ENCODE results near the gene AQP7. TPM values are rescaled to one million over a fixed set of nuclear protein-coding genes. Genes with fewer than 3 reads are reported as not detected.
"Not testable (repeated sequence)": the region's sequence is repeated elsewhere in the genome, so short reads cannot be mapped to it uniquely, and the experiment has no call there.

Gene AQP7
- total RNA-seq, 1 donor = not detected

DNA sequence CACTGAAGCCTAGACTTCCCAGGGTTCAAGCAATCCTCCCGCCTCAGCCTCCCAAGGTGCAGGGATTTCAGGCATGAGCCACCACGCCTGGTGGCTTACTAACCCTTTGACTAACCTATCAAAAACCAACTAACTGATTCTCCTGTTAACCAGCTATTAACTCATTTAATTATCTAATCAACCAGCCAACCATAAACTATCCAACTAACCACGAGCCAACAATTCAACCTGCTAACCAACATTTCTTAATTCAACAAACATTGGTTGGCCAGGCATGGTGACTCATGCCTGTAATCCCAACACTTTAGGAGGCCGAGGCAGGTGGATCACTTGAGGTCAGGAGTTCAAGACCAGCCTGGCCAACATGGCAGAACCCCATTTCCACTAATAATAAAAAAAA, 3.3 kb downstream of the AQP7 start:
- not testable (repeated sequence) for DNase-seq (ENCODE audit: low read depth in 2 of 3, low spot score in 2 of 3)

GRCh38 chr9:33397801-33398200, 4.6 kb downstream of the AQP7 start:
- not testable (repeated sequence) for DNase-seq (ENCODE audit: low read depth in 2 of 3, low spot score in 2 of 3)

DNA sequence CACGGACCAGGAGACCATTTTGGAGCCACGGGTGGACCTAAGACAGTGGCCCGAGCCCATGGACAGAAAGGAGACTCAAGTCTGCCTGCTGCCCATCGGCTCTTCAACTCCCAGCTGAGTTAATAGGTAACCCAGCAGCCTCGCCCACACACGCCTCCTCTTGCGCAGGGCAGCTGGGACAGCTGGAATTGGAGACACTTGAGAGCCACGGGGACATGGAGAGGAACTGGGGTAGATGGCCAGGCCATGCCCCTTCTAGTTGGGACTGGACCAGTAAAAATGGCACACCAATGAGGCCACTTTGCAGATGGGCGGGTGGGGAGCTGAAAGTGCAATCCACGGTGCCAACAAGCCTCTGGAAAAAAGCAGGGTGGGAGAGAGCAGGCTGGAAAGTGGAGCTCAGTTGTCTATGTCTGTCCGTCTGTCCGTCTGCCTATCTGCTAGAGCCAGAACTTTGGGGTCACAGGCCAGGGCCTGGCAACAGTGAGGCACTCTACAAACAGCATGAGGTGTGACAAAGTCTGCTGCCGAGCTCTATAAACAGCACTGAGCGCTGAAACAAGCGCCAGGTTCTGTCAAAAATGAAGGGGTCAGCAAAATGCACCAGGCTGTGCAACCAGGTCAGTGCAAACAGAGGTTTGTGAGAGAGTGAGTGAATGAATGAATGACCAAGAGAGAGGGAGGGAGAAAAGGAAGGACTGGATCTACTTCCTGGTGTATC, 7.0 kb downstream of the AQP7 start:
- not testable (repeated sequence) for DNase-seq (ENCODE audit: low read depth in 2 of 3, low spot score in 2 of 3)

- not testable (repeated sequence) for DNase-seq (ENCODE audit: low read depth in 2 of 3, low spot score in 2 of 3)
Measured at GRCh38 chr9:33393986-33394385, 8.4 kb downstream of the AQP7 start.

DNA sequence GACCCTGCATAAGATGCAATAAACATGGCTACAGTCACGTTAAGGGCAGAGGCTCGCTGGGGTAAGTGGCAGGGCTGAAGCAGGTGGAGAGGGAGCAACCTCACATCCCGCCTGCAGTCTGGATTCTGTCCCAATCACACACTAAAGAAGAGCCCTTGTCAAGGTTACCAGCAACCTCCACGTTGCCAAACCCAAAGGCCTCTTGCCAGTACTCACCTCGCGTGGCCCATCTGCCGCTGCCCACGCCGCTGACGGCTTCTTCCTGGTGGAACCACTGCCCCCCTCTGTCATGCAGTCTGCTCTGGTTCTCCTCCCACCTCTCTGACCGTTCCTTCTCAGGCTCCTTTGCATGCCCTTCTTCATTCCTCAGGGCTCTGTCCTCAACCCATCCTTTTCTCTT, 8.8 kb downstream of the AQP7 start:
- DNase-seq (ENCODE audit: low read depth in 2 of 3, low spot score in 2 of 3) = no peak

DNA sequence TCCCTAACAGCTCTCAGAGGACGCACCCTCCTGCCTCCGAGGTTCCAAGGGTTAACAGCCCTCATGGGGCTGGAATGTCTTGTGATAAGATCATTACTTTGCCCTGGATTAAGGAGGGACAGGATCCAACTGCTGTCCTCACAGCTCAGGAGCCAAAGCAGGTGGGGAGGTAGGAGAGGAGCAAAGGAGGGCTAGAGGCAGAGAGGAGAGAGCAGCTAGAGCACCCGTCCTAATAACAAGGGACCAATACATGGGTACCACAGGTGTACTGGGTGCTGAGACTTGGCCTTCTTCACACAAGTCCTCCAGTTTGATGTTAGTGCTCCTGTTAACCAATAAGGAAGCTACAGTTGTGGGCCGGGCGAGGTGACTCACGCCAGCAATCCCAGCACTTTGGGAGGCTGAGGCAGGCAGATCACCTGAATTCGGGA, 9.8 kb downstream of the AQP7 start:
- not testable (repeated sequence) for DNase-seq (ENCODE audit: low read depth in 2 of 3, low spot score in 2 of 3)

- DNase-seq (ENCODE audit: low read depth in 2 of 3, low spot score in 2 of 3) = not testable (repeated sequence)
Measured at GRCh38 chr9:33391111-33391771, 11.1 kb downstream of the AQP7 start.

DNA sequence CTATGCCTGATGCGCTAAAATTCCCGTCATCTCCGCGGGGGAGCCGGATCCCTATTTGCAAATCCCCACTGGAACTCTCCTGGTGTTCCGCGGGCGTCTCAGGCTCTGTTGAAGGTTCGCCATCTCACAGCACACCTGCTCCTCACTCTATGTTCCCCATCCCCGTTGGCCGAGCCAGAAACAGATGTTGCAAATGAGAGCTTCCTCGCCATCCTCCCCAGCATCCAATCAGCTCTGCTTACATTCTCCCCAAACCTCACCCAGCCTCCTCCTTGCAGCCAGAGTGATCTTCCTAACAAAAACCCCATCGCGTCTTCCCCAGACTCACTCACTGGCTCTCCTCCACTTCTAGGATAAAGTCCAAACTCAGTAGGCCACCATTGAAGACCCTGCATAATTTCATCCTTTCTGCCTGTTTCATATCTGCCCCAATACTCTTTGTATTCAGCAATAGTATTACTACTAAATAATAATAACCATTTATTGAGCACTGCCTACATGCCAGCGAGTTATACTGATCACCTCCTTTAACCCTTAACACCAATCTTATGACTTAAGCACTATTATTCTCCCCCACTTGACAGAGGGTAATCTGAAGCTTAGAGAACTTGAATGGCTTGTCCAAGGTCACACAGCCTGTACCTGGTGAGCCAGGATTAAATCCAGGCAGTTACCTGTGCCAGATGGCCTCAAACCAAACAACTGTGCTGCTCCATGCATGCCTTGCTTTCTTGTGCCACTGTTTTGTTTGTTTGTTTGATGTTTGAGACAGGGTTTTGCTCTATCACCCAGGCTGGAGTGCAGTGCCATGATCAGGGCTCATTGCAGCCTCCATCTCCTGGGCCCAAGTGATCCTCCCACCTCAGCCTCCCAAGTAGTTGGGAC, 14.0 kb downstream of the AQP7 start:
- no peak for DNase-seq (ENCODE audit: low read depth in 2 of 3, low spot score in 2 of 3)

DNA sequence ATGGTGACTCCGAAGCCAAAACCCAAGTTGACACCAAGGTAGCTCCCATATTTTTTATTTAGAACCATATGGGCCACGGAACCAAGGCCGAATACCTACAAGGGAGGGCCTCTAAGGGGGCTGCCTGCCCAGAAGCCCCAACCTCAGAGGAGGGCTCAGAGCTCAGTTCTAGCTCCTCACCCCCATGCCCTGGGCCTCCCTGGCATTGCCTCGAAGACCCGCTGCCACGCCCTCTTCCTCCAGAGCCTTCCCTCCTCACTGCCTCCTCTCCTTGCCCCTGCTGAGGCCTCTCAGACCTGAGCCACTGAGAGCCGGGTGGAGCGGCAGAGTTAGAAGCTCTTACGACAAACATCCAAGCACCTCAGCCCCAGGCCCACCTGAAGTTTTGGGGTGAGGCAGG, 15.4 kb downstream of the AQP7 start:
- not testable (repeated sequence) for DNase-seq (ENCODE audit: low read depth in 2 of 3, low spot score in 2 of 3)

DNA sequence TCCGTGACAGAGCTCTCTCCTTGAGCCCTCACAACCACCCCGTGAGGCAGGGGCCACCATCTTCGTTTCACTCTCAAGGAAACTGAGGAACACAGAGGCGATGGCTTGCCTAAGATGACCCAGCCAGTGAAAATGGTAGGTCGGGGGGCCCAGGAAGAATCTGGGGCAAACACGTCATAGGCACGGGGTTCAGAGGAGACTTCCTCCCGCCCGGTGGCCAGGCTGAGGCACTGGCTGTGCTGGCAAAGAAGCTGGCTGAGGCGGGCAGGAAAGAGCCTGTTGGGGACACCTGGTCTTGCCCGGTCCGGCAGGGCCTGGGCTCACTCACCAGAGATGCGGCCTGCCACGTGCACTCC, 15.7 kb downstream of the AQP7 start:
- not testable (repeated sequence) for DNase-seq (ENCODE audit: low read depth in 2 of 3, low spot score in 2 of 3)

DNA sequence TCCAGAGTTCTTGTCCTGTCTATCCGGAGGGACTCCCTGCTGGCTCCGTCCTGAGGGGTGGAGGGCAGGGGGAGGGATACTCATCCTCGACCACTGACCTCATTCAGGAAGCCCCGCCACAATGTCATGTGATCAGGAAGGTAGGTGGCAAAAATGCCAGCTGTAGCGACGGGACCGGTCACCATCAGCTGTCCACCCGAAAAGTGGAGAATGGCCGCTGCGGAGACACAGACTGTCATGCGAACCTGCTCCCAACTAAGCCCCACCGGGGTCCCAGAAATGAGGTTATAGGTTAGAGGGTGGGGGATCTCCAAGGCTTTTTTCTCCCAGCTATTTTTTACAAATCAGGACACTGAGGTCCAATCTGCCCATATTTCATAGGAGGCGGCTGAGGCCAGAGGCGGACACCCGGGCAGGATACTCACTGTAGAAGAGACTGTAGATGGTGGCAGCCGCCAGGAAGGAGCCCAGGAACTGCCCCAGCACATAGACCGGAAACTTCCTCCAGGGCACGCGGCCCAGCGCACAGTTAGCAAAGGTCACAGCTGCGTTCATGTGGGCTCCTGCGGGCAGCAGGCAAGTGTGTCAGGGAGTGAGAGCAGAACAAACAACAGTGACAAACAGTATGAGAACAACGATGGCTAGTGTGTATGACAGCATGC, 16.3 kb downstream of the AQP7 start:
- not testable (repeated sequence) for DNase-seq (ENCODE audit: low read depth in 2 of 3, low spot score in 2 of 3)

GRCh38 chr9:33385536-33385935, 16.8 kb downstream of the AQP7 start:
- not testable (repeated sequence) for DNase-seq (ENCODE audit: low read depth in 2 of 3, low spot score in 2 of 3)

GRCh38 chr9:33383396-33383795, 19.0 kb downstream of the AQP7 start:
- DNase-seq (ENCODE audit: low read depth in 2 of 3, low spot score in 2 of 3) = not testable (repeated sequence)

GRCh38 chr9:33382397-33382796, 20.0 kb downstream of the AQP7 start:
- not testable (repeated sequence) for DNase-seq (ENCODE audit: low read depth in 2 of 3, low spot score in 2 of 3)

DNA sequence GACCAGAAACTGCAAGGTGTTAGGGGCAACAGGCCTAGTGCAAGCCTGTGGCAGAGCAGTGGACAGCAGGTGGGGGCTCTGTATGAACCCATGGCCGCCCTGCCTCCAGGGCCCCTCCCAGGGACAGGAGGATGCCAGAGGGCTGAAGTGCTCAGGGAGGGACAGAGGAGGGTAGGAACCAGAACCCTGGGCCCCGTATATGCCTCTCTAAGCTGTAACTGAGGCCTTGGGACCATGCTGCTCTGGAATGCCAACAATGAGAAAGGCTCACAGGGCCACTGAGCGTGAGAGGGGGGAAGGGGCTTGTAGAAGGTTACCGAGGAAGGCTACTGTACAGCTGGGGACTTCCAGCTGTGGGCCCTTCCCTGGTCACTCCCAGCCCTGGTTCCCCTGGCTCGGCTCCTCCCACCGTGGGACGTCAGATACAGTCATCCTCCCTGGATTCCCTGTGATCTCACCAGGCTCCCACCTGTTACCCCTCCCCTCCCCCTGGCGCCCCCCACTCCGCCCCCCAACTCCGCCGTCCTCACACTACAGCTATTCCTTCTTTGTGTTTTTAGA, 21.1 kb downstream of the AQP7 start:
- DNase-seq (ENCODE audit: low read depth in 2 of 3, low spot score in 2 of 3) = no peak

DNA sequence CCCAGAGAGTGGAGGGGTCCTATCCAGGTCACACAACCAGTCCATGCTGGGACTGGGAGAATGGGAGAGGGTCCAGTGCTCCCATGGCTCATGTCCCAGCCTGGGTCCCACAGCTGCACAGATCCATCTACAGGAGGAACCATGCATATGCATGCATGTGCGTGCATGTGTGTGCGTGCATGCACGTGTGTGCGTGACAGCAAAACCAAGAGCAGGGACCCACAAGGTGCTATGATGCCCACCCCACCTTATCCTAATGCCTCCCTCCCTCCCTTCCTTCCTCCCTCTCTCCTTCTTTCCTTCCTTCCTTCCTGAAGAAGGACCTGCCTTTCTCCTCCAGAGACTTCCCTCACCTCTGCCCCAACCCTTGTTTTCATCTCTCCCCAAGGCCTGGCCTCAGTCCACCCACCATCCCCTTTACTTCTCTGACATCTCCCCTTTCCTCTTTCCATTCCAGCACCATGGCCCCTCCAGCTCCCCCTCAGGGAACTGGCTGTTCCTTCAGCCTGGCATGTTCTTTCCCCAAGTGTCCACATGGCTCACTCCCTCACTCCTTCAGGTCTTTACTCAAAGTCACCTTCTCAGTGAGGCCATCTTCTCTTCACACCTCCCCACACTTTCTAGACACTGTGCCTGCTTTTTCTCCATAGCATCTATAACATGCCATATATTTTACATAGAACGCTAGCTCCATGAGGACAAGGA, 21.8 kb downstream of the AQP7 start:
- no peak for DNase-seq (ENCODE audit: low read depth in 2 of 3, low spot score in 2 of 3)

DNA sequence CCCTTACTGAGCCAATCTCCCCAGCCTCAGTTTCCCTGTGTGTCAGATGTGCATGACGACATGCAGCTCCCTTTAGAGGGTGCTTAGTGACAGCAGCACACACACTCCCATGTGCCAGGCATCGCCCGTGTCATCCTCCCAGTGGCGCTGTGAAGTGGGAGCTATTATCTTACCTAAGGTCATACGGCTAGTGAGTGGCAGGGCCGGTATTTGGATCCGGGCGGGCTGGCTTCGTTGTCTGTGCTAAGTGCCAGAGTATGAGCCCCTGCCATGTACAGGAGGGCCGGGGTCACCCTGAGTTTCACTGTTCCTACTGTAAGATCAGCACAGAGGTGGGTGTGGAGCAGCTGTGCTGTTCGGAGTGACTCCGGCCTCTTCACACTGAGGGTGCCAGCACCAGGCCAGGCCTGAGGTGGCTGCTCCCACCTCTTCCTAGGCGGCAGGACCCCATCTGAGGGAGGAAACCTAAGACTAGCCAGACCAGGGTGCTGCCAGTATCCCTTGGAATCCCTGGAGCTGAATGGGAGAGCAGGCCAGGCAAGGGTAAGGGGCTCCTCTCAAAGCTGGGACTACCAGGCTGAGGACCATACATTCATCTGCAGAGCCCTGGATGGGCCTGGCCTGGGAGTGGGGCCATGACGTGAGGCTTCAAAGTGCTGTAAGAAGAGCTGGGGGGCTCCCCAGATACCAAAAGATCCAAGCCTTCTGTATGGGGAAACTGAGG, 22.5 kb downstream of the AQP7 start:
- no peak for DNase-seq (ENCODE audit: low read depth in 2 of 3, low spot score in 2 of 3)

GRCh38 chr9:33378121-33378795, 24.1 kb downstream of the AQP7 start:
- DNase-seq (ENCODE audit: low read depth in 2 of 3, low spot score in 2 of 3) = no peak
